Measurements from ENCODE around the gene EDRF1. TPM values are rescaled to one million over a fixed set of nuclear protein-coding genes. Genes with fewer than 3 reads are reported as not detected.
A peak's percentile ranks its signal among the peaks of the same experiment; 100 is the strongest.

Gene EDRF1
- total and polyA plus RNA-seq, 3 donors from 2014 or later, result 66.7 to 95.1 (median 93.1) TPM

- 85 to 91% methylated on average over 11 to 14 of the region's 14 CpGs for WGBS, 2 donors
- H3K4me1 ChIP-seq, result no peaks in the 10 kb centered on the region
- no peaks in the 10 kb centered on the region for H3K27me3 ChIP-seq
- no peak for DNase-seq
- H3K9me3 ChIP-seq, result no peaks in the 10 kb centered on the region
- TF ChIP-seq, protein P1, sequence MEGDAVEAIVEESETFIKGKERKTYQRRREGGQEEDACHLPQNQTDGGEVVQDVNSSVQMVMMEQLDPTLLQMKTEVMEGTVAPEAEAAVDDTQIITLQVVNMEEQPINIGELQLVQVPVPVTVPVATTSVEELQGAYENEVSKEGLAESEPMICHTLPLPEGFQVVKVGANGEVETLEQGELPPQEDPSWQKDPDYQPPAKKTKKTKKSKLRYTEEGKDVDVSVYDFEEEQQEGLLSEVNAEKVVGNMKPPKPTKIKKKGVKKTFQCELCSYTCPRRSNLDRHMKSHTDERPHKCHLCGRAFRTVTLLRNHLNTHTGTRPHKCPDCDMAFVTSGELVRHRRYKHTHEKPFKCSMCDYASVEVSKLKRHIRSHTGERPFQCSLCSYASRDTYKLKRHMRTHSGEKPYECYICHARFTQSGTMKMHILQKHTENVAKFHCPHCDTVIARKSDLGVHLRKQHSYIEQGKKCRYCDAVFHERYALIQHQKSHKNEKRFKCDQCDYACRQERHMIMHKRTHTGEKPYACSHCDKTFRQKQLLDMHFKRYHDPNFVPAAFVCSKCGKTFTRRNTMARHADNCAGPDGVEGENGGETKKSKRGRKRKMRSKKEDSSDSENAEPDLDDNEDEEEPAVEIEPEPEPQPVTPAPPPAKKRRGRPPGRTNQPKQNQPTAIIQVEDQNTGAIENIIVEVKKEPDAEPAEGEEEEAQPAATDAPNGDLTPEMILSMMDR (IDR thresholded peaks at IDR 0.05), result no peak
- no peak for TF ChIP-seq POLR2A (IDR thresholded peaks at IDR 0.05)
- H3K36me3 ChIP-seq (ENCODE audit: low read depth, missing control alignments), result no peaks in the 10 kb centered on the region
- H3K4me3 ChIP-seq, result no peak overlapping the region
- intact Hi-C loops (cut with DNase I; ENCODE audit: low total_unique reads), result no loop called here
- no peak overlapping the region for H3K27ac ChIP-seq
Observed at GRCh38 chr10:125792342-125793300, 73.1 kb downstream of the EDRF1 start.

GRCh38 chr10:125795128-125795527 lies 75.6 kb downstream of the EDRF1 start:
- TF ChIP-seq, protein P1 (IDR thresholded peaks at IDR 0.05), result no peak
- TF ChIP-seq POLR2A (IDR thresholded peaks at IDR 0.05), result no peak
- Histone ChIP-seq H3K9me3 (no peaks in the 10 kb centered on the region), H3K27ac (no peak overlapping the region), H3K4me3 (no peak overlapping the region), H3K36me3 (ENCODE audit: low read depth, missing control alignments) (no peaks in the 10 kb centered on the region), H3K4me1 (no peaks in the 10 kb centered on the region), H3K27me3 (no peaks in the 10 kb centered on the region)
- intact Hi-C loops (cut with DNase I; ENCODE audit: low total_unique reads), result no loop called here
- WGBS, 2 donors, result 79 to 91% methylated on average over 2 of the region's 2 CpGs
- peak; percentile 30 for DNase-seq

DNA sequence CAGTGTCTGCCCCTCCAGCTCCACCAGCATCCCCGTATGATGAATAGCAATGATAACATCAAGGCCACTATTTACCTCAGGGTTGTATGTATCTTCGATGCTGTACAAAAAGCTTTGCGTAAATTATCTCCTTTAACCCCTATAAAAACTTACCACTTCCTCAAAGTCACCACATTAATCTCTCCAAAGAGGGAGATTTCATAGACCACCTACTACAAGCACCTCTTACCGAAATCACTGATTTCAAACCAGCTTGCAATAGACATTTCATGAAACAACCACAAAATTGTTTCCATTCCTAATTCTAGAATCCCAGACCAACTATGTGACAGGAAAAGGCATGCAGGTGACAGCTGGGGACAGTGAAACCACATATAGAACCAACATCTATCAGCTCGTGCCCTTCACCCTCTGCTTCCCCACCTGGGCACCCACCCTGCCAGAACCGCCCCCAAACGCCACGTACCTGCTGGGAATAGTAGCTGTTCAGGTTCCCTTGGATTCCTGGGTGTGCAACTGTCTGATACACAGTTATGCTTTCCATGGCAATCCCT lies 76.2 kb downstream of the EDRF1 start:
- Histone ChIP-seq H3K36me3 (ENCODE audit: low read depth, missing control alignments) (no peaks in the 10 kb centered on the region), H3K4me3 (no peak overlapping the region), H3K4me1 (no peaks in the 10 kb centered on the region), H3K27ac (no peak overlapping the region), H3K27me3 (no peaks in the 10 kb centered on the region), H3K9me3 (no peaks in the 10 kb centered on the region)
- no peak for TF ChIP-seq POLR2A (IDR thresholded peaks at IDR 0.05)
- TF ChIP-seq, protein P1 (IDR thresholded peaks at IDR 0.05), result no peak
- intact Hi-C loops (cut with DNase I; ENCODE audit: low total_unique reads), result no loop called here
- DNase-seq, result no peak
- WGBS, 2 donors, result 77 to 86% methylated on average over 8 of the region's 8 CpGs

GRCh38 chr10:125797424-125797823 lies 77.9 kb downstream of the EDRF1 start:
- Histone ChIP-seq H3K27me3 (no peaks in the 10 kb centered on the region), H3K4me3 (no peak overlapping the region), H3K36me3 (ENCODE audit: low read depth, missing control alignments) (no peaks in the 10 kb centered on the region), H3K27ac (no peak overlapping the region), H3K9me3 (no peaks in the 10 kb centered on the region), H3K4me1 (no peaks in the 10 kb centered on the region)
- WGBS, 2 donors, result 94 to 95% methylated on average over 8 of the region's 8 CpGs
- DNase-seq, result no peak
- TF ChIP-seq POLR2A (IDR thresholded peaks at IDR 0.05), result no peak
- TF ChIP-seq, protein P1 (IDR thresholded peaks at IDR 0.05), result no peak
- intact Hi-C loops (cut with DNase I; ENCODE audit: low total_unique reads), result no loop called here

Data from testis (tissue), 3 donors.